ENCODE measurements around the gene ENTPD2. TPM values are rescaled to one million over a fixed set of nuclear protein-coding genes. Genes with fewer than 3 reads are reported as not detected.
A peak's percentile ranks its signal among the peaks of the same experiment; 100 is the strongest.

ENTPD2 gene
- total RNA-seq, 1 experiment from 2014 or later, result 4.0 TPM

DNA sequence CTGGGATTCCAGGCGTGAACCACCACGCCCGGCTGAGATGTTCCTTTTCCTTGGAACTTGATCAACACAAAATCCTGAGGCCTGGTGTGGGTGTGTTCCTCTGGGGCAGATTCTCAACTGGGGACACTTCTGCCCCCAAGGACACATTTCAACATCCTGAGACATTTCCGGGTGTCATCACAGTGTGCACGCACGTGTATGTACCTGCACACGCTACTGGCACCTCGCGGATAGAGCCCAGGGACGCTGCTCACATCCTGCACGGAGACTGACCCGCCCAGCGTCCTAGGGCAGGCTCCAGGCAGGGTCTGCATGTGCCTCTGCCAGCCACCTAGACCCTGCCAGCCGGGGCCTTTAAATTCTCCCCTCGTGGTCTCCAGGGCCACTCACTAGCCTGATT, 8.5 kb upstream of the ENTPD2 start:
- H4K5ac ChIP-seq (ENCODE audit: insufficient read length, low read depth, low read length), result no peak overlapping the region
- H3K4ac ChIP-seq (ENCODE audit: low read depth, low read length), result no peak overlapping the region
- H2BK5ac ChIP-seq (ENCODE audit: insufficient read length, low read length), result no peak overlapping the region
- H3K56ac ChIP-seq (ENCODE audit: insufficient read length, low read depth, low read length), result no peak overlapping the region
- no peak overlapping the region for H2BK15ac ChIP-seq (ENCODE audit: low read depth, low read length)
- H3K9ac ChIP-seq (ENCODE audit: extremely low read depth, insufficient read length, low read length), result no peak overlapping the region
- H3K23me2 ChIP-seq (ENCODE audit: insufficient read length, low read depth, low read length, poor library complexity, severe bottlenecking), result no peaks in the 10 kb centered on the region
- no peak overlapping the region for H2BK12ac ChIP-seq (ENCODE audit: insufficient read length, low read depth, low read length)
- no peak overlapping the region for H2AK5ac ChIP-seq (ENCODE audit: insufficient read length, low read length)
- H3K4me3 Mint-ChIP-seq, result no peak overlapping the region
- H2AFZ ChIP-seq (ENCODE audit: low read length), result no peak overlapping the region
- H3K4me1 ChIP-seq (ENCODE audit: insufficient read depth, low read length), result no peaks in the 10 kb centered on the region
- no peak overlapping the region for H3T11ph ChIP-seq (ENCODE audit: low read length)
- no peak overlapping the region for H3K4me2 ChIP-seq (ENCODE audit: insufficient read depth, insufficient read length, low read length)
- no peak overlapping the region for H3K18ac ChIP-seq (ENCODE audit: insufficient read length, low read depth, low read length)
- H4K20me1 ChIP-seq (ENCODE audit: control insufficient read depth, insufficient read depth, insufficient read length), result no peaks in the 10 kb centered on the region
- no peak overlapping the region for H2BK20ac ChIP-seq (ENCODE audit: low read depth, low read length, poor library complexity, severe bottlenecking)
- H3K27ac Mint-ChIP-seq, result peak overlapping the region in 1 of 3 experiments; percentile 49; a peak in 1 of 7 replicates
- H4K91ac ChIP-seq (ENCODE audit: insufficient read length, low read depth, low read length), result no peak overlapping the region
- peaks cover 0 to 5% (median 4%) of the 10 kb centered on the region in 3 experiments; a peak in 4 of 7 replicates for H3K36me3 Mint-ChIP-seq (ENCODE audit: insufficient read depth in 1 of 3, low read depth in 3 of 3)
- H3K9me3 Mint-ChIP-seq, result no peaks in the 10 kb centered on the region
- no peaks in the 10 kb centered on the region for H3K9me3 ChIP-seq (ENCODE audit: control insufficient read depth, low read depth, low read length)
- TF ChIP-seq, protein P1, sequence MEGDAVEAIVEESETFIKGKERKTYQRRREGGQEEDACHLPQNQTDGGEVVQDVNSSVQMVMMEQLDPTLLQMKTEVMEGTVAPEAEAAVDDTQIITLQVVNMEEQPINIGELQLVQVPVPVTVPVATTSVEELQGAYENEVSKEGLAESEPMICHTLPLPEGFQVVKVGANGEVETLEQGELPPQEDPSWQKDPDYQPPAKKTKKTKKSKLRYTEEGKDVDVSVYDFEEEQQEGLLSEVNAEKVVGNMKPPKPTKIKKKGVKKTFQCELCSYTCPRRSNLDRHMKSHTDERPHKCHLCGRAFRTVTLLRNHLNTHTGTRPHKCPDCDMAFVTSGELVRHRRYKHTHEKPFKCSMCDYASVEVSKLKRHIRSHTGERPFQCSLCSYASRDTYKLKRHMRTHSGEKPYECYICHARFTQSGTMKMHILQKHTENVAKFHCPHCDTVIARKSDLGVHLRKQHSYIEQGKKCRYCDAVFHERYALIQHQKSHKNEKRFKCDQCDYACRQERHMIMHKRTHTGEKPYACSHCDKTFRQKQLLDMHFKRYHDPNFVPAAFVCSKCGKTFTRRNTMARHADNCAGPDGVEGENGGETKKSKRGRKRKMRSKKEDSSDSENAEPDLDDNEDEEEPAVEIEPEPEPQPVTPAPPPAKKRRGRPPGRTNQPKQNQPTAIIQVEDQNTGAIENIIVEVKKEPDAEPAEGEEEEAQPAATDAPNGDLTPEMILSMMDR (conservative IDR thresholded peaks at IDR 0.05), result no peak
- peaks cover 0 to 3% of the 10 kb centered on the region in 2 experiments; a peak in 1 of 4 replicates for H3K4me1 Mint-ChIP-seq
- H3K23ac ChIP-seq (ENCODE audit: insufficient read length, low read depth, low read length), result no peak overlapping the region
- H3K79me1 ChIP-seq (ENCODE audit: insufficient read depth, low read depth, low read length, poor library complexity, severe bottlenecking), result no peaks in the 10 kb centered on the region
- no peak overlapping the region for H3K14ac ChIP-seq (ENCODE audit: insufficient read depth, low read length)
- no peak overlapping the region for H2BK120ac ChIP-seq (ENCODE audit: low read depth, low read length, poor library complexity, severe bottlenecking)
- peaks cover 12% of the 10 kb centered on the region for H3K27me3 Mint-ChIP-seq (ENCODE audit: low read depth)
- no CpG with 5 or more reads among the region's 15 CpGs for WGBS (ENCODE audit: extremely low coverage, insufficient read length, low lambda C conversion rate)
- no peak for DNase-seq
- no peaks in the 10 kb centered on the region for H3K27me3 ChIP-seq (ENCODE audit: insufficient read depth, low read length)
- no peak overlapping the region for H3K27ac ChIP-seq (ENCODE audit: insufficient read length, low read depth, low read length)
- H4K8ac ChIP-seq (replicated peaks; ENCODE audit: insufficient read length, low read depth, low read length), result no peak overlapping the region
- no peaks in the 10 kb centered on the region for H3K79me2 ChIP-seq (ENCODE audit: insufficient read depth, low read length)

All from H9 (cell line).